Endothelial cell of umbilical vein (primary cell): Measurements from ENCODE around the gene UGT1A3. TPM values are rescaled to one million over a fixed set of nuclear protein-coding genes. Genes with fewer than 3 reads are reported as not detected.

Source experiments
- BruUV-seq: library from RNA; stranded (reverse); fragments of 400-500 nt; replicated peaks from 2 replicates; lab custom pipeline; 2021; lab: Mats Ljungman, UMichigan
- CTCF ChIA-PET: fragments of 300-600, 350-600 bp; sonication (Branson Sonifier 250); formaldehyde crosslinking; loops from one replicate; lab custom pipeline; 2021; ENCODE audit warnings: antibody characterized with exemption, inconsistent platforms; lab: Charles Lee
- POLR2A ChIA-PET: fragments of 300-600, 350-600 bp; sonication (Branson Sonifier 250); formaldehyde crosslinking; loops from one replicate; lab custom pipeline; 2021; ENCODE audit warnings: antibody characterized with exemption, inconsistent platforms; lab: Charles Lee
- DNase-seq: peaks from one replicate; pipeline ENCODE4 v3.0.0-alpha.2; 2011; ENCODE audit warnings: low read depth, low spot score
- FAIRE-seq: peaks from 2 replicates; lab custom pipeline; 2011; peaks lifted over from hg19 to GRCh38; lab: Jason Lieb, UNC
- H2AFZ ChIP-seq: 2 replicates; pipeline ENCODE4 v1.6.0; 2012; ENCODE audit warnings: low read depth, low read length, control low read depth, inconsistent platforms
- H3K27ac ChIP-seq: 2 replicates; pipeline ENCODE4 v1.5.1; 2011; ENCODE audit warnings: low read depth, mild to moderate bottlenecking, control low read depth, low read length, moderate library complexity; ENCODE audit not compliant: insufficient read depth
- H3K27me3 ChIP-seq, 2 experiments: 2 replicates each; pipeline versions ENCODE4 v1.6.0 to v1.6.1; 2011; ENCODE audit warnings: low read length in 2 of 2, mixed read lengths in 1 of 2; ENCODE audit not compliant: control insufficient read depth in 2 of 2, insufficient read depth in 2 of 2
- H3K36me3 ChIP-seq, 2 experiments: 2 replicates in 1 of 2; 3 replicates in 1 of 2; pipeline ENCODE4 v1.5.1; 2011; ENCODE audit warnings: low read length in 2 of 2, mild to moderate bottlenecking in 1 of 2, moderate library complexity in 1 of 2; ENCODE audit not compliant: control insufficient read depth in 2 of 2, insufficient read depth in 2 of 2; ENCODE audit errors: extremely low read depth in 1 of 2
- H3K4me1 ChIP-seq: 3 replicates; pipeline ENCODE4 v1.5.1; 2011; ENCODE audit warnings: mild to moderate bottlenecking, low read length; ENCODE audit not compliant: control insufficient read depth, insufficient read depth; ENCODE audit errors: extremely low read depth
- H3K4me2 ChIP-seq: 2 replicates; pipeline ENCODE4 v1.6.1; 2011; ENCODE audit warnings: low read length, control low read depth, mixed read lengths; ENCODE audit not compliant: insufficient read depth
- H3K4me3 ChIP-seq, 3 experiments: fragments of 200-600 bp in 1 of 3; sonication (generic), shearing (Covaris generic) in 1 of 3; replicated peaks in 1 of 3; 2 replicates each; pipeline ENCODE4 v1.5.1; 2011 to 2016; ENCODE audit warnings: control low read depth in 3 of 3, low read length in 3 of 3, mild to moderate bottlenecking in 2 of 3, inconsistent platforms in 1 of 3, low read depth in 1 of 3, moderate library complexity in 1 of 3; ENCODE audit not compliant: insufficient read depth in 1 of 3
- H3K79me2 ChIP-seq: 2 replicates; pipeline ENCODE4 v1.6.0; 2012; ENCODE audit warnings: low read length, inconsistent platforms; ENCODE audit not compliant: control insufficient read depth, insufficient read depth
- H3K9ac ChIP-seq: replicated peaks from 2 replicates; pipeline ENCODE3; 2011; ENCODE audit warnings: low read length, control low read depth; ENCODE audit not compliant: insufficient read depth; ENCODE audit errors: extremely low read depth
- H3K9me1 ChIP-seq: replicated peaks from 3 replicates; pipeline ENCODE4 v1.6.0; 2011; ENCODE audit warnings: mild to moderate bottlenecking, low read length; ENCODE audit not compliant: control insufficient read depth, insufficient read depth; ENCODE audit errors: extremely low read depth
- H3K9me3 ChIP-seq: replicated peaks from 2 replicates; pipeline ENCODE4 v1.5.1; 2012; ENCODE audit warnings: low read length, inconsistent platforms; ENCODE audit not compliant: control insufficient read depth, insufficient read depth
- H4K20me1 ChIP-seq: replicated peaks from 2 replicates; pipeline ENCODE3; 2011; ENCODE audit warnings: mild to moderate bottlenecking, low read length; ENCODE audit not compliant: control insufficient read depth, insufficient read depth; ENCODE audit errors: extremely low read depth
- CTCF ChIP-seq, 2 donors: IDR thresholded peaks; 1 replicate in 1 of 2; 2 replicates in 1 of 2; pipeline ENCODE4 v1.5.1; 2011; ENCODE audit warnings: low read length in 2 of 2, mild to moderate bottlenecking in 2 of 2, moderate library complexity in 2 of 2, control low read depth in 1 of 2, inconsistent platforms in 1 of 2, low read depth in 1 of 2; ENCODE audit not compliant: insufficient read depth in 1 of 2; ENCODE audit errors: extremely low read depth in 1 of 2
- EZH2 ChIP-seq: IDR thresholded peaks from 2 replicates; pipeline ENCODE4 v1.6.1; 2012; ENCODE audit warnings: borderline replicate concordance, low read depth, mild to moderate bottlenecking, moderate library complexity, low read length, inconsistent platforms; ENCODE audit not compliant: severe bottlenecking
- FOS ChIP-seq: IDR thresholded peaks from 2 replicates; pipeline ENCODE4 v1.6.1; 2011; ENCODE audit warnings: mild to moderate bottlenecking, low read length, moderate library complexity, borderline replicate concordance; ENCODE audit not compliant: insufficient read depth
- GATA2 ChIP-seq: IDR thresholded peaks from 2 replicates; pipeline ENCODE4 v1.7.0; 2011; ENCODE audit warnings: low read depth, mild to moderate bottlenecking, moderate library complexity, mixed read lengths, low read length; ENCODE audit not compliant: insufficient read length, insufficient read depth
- JUN ChIP-seq: IDR thresholded peaks from 2 replicates; pipeline ENCODE4 v1.6.1; 2011; ENCODE audit warnings: borderline replicate concordance, low read depth; ENCODE audit not compliant: insufficient read length, insufficient read depth
- MAX ChIP-seq: IDR thresholded peaks from 2 replicates; pipeline ENCODE4 v1.6.1; 2011; ENCODE audit not compliant: insufficient read depth, insufficient read length
- MYC ChIP-seq: IDR thresholded peaks from one replicate; pipeline ENCODE4 v1.6.1; 2011; ENCODE audit warnings: mild to moderate bottlenecking, low read depth, low read length
- POLR2A ChIP-seq: IDR thresholded peaks from 2 replicates; pipeline ENCODE4 v1.6.1; 2012; ENCODE audit warnings: low read depth, mild to moderate bottlenecking, control low read depth, low read length
- POLR2AphosphoS5 ChIP-seq: IDR thresholded peaks from 2 replicates; pipeline ENCODE4 v1.6.1; 2012; ENCODE audit warnings: low read depth, mild to moderate bottlenecking, control low read depth, low read length, moderate library complexity; ENCODE audit not compliant: insufficient read depth
- dilution Hi-C: fragments of 300-500 bp; cut with MboI; formaldehyde crosslinking; loops from one replicate; pipeline ENCODE4 v1.15.0; 2019; ENCODE audit warnings: low sequenced_read_pairs; ENCODE audit not compliant: extremely low pct_ligation_motif_present
- intact Hi-C: fragments of 100-400 bp; cut with micrococcal nuclease; formaldehyde crosslinking; loops from one replicate; pipeline ENCODE4 v1.10.0; 2022
- polyA plus RNA-seq, 4 experiments: library from polyadenylated mRNA; depleted of rRNA in 3 of 4; stranded (reverse) in 3 of 4; unstranded in 1 of 4; fragments of >200 nt; gene quantifications; 2 replicates each; pipeline versions ENCODE4 v1.2.1 to v1.2.3, GENCODE V29; 2011 to 2012; ENCODE audit warnings: missing spikeins in 1 of 4
- total RNA-seq: library from RNA; stranded (reverse); gene quantifications from 2 replicates; pipeline ENCODE4 v1.2.3, GENCODE V29; 2021

UGT1A3 gene
- total and polyA plus RNA-seq, 2 donors (not counting 3 experiments of a cell fraction or from before 2014, with no cell fraction given), result not detected

GRCh38 chr2:233800208-233800607 is 71.4 kb downstream of the UGT1A3 start:
- DNase-seq (no peak), FAIRE-seq (no peak)
- intact Hi-C loops (no loop called here), dilution Hi-C loops (no loop called here)
- no peaks in the 10 kb centered on the region for H3K79me2 ChIP-seq
- POLR2A ChIA-PET, result no interaction called here
- no peaks in the 10 kb centered on the region for H3K36me3 ChIP-seq
- H3K9me1 ChIP-seq, result no peaks in the 10 kb centered on the region
- CTCF ChIA-PET, result no interaction called here
- no peaks in the 10 kb centered on the region for H3K4me1 ChIP-seq
- H2AFZ ChIP-seq, result no peak overlapping the region
- H4K20me1 ChIP-seq, result no peaks in the 10 kb centered on the region
- no peak for TF ChIP-seq POLR2A
- TF ChIP-seq FOS, result no peak
- no peak for TF ChIP-seq JUN
- TF ChIP-seq POLR2AphosphoS5, result no peak
- no peak for TF ChIP-seq MYC
- H3K4me3 ChIP-seq, result no peak overlapping the region
- H3K27ac ChIP-seq, result no peak overlapping the region
- H3K27me3 ChIP-seq, result no peaks in the 10 kb centered on the region
- no peaks in the 10 kb centered on the region for H3K9me3 ChIP-seq
- H3K9ac ChIP-seq, result no peak overlapping the region
- H3K4me2 ChIP-seq, result no peak overlapping the region
- no TSS peak for BruUV-seq

- Histone ChIP-seq H3K27me3 (no peaks in the 10 kb centered on the region), H2AFZ (no peak overlapping the region), H3K9me1 (no peaks in the 10 kb centered on the region), H3K9ac (no peak overlapping the region), H3K36me3 (no peaks in the 10 kb centered on the region), H3K27ac (no peak overlapping the region), H3K4me2 (no peak overlapping the region), H3K79me2 (no peaks in the 10 kb centered on the region), H3K9me3 (no peaks in the 10 kb centered on the region), H3K4me3 (no peak overlapping the region), H4K20me1 (no peaks in the 10 kb centered on the region), H3K4me1 (no peaks in the 10 kb centered on the region)
- CTCF ChIA-PET, result no interaction called here
- POLR2A ChIA-PET, result no interaction called here
- TF ChIP-seq EZH2 (no peak), POLR2A (no peak), MYC (no peak), CTCF (IDR thresholded peaks at IDR 0.05; ENCODE audit: extremely low read depth in 1 of 2, insufficient read depth in 1 of 2, low read depth in 1 of 2, low read length in 2 of 2) (no peak), JUN (no peak), POLR2AphosphoS5 (no peak), FOS (no peak), MAX (no peak), GATA2 (no peak)
- intact Hi-C loops (no loop called here), dilution Hi-C loops (no loop called here)
- no TSS peak for BruUV-seq
- FAIRE-seq, result no peak
- no peak for DNase-seq
These were observed 72.7 kb downstream of the UGT1A3 start for GRCh38 chr2:233801357-233802131.
